GM18505 (cell line): ENCODE measurements around the gene LBHD1.
A peak's percentile ranks its signal among the peaks of the same experiment; 100 is the strongest.
"Not testable (repeated sequence)": the region's sequence is repeated elsewhere in the genome, so short reads cannot be mapped to it uniquely, and the experiment has no call there.

Source experiments
- ATAC-seq: cut with Tn5 transposase; IDR thresholded peaks from one replicate; pipeline ENCODE4 v1.9.1; 2021; ENCODE audit not compliant: unreplicated experiment
- POLR2A ChIP-seq: IDR thresholded peaks from 4 replicates; pipeline ENCODE4 v1.6.1; 2011; ENCODE audit warnings: borderline replicate concordance; ENCODE audit not compliant: insufficient read depth, insufficient read length; ENCODE audit errors: extremely low read depth

LBHD1 gene

DNA sequence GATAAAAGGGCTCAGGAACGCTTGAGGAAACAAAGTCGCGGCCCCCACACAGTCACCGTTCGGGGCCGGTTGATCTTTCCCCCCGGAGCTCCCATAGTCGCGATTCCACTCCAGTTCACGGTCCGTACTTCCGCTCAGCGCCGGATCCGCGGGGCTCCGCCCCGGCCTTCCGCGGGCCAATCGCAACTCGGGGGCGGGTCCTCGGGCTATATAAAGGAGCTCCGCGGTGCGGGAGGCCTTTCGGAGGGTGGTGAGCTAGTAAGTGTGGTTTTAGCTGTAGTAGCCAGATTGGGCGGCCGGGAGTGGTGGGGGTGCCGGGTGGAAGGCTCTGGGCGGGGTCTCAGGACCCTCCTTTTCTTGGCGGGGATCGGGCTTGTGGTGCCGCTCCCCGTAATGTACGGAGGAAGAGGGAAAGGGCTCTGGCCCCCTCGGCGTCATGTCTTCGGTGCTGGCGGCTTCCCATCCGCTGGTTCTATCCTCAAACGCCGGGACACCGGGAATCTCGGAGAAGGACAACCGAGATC is 6.9 kb downstream of the LBHD1 start, which contains the start of the genes C11orf98 and CSKMT:
Gene C11orf98, minus strand, starts transcription at position 136 of the 524 bp plus-strand sequence. Its CDS starts 41 bp downstream, at position 95.
Gene CSKMT, plus strand, starts transcription at position 238 of the 524 bp plus-strand sequence. CDS start 568 bp downstream, outside the sequence.
- TF ChIP-seq POLR2A, result peak; percentile 100
- peak; percentile 76 for ATAC-seq

DNA sequence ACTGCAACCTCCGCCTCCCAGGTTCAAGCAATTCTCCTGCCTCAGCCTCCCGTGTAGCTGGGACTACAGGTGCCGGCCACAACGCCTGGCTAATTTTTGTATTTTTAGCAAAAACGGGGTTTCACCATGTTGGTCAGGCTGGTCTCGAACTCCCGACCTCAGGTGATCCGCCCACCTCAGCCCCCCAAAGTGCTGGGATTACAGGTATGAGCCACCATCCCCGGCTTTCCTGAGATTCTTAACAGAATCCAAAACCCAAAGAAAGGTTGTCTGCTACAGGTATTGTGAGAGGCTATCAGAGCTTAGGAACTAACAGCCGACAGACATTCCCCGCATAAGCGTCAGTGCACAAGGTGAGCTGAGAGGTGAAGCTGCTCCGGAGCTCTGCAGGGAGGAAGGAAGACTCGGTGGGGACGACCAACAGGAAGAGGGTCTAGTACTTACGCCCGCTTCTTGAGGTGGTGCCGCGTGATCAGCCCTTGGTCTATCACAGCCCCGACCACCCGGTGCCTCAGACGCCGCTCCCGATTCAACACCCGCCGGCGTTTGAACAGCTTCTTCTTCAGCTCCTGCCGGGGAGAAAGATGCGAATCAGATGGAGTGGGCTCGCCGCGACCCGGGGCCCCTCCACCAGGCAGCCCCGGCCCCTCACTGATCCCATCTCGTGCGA is 7.5 kb downstream of the LBHD1 start:
- ATAC-seq, result peak; percentile 12
- no peak for TF ChIP-seq POLR2A

DNA sequence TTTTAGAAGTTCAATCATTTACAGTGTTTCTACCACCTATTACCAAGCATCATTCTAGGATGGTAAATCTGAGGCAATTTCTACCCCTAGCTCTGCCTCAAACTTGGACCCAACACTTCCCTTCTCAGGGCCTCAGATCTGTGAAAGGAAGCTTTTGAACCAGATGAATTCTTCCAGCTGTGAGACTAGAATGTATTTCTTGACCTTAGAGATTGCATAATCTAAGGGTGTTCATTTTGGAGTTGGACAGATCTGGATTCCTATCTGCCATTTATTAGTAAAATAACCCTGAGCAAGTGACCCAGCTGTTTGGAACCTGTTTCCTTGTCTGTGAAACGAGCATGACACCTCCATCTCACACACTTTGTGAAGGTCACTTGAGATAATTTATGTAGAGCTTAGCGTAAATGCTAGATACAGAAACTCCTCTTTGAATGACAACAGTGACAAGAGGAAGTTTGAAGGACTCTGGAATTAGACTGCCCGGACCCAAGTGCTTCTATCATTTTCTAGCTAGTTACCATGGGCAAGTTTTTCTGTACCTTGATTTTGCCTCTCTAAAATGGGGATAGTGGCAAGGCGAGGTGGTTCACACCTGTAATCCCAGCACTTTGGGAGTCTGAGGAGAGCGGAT is 15.2 kb downstream of the LBHD1 start:
- no peak for ATAC-seq

DNA sequence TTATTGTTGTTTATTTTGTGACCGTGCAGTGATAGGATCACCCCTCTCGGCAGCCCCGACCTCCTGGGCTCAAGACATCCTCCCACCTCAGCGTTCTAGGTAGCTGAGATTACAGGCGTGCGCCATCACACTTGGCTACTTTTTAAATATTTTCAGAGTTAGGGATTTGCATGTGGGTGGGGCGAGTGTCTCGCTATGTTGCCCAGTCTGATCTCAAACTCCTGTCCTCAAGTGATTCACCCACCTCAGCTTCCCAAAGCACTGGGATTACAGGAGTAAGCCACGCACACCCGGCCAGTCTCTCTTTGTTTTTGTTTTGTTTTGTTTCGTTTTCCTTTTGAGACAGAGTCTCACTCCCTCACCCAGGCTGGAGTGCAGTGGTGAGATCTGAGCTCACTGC is 17.8 kb downstream of the LBHD1 start:
- TF ChIP-seq POLR2A, result no peak
- ATAC-seq, result no peak

More for the DNA sequence above, 15.2 kb downstream of the LBHD1 start:
- no peak for TF ChIP-seq POLR2A

DNA sequence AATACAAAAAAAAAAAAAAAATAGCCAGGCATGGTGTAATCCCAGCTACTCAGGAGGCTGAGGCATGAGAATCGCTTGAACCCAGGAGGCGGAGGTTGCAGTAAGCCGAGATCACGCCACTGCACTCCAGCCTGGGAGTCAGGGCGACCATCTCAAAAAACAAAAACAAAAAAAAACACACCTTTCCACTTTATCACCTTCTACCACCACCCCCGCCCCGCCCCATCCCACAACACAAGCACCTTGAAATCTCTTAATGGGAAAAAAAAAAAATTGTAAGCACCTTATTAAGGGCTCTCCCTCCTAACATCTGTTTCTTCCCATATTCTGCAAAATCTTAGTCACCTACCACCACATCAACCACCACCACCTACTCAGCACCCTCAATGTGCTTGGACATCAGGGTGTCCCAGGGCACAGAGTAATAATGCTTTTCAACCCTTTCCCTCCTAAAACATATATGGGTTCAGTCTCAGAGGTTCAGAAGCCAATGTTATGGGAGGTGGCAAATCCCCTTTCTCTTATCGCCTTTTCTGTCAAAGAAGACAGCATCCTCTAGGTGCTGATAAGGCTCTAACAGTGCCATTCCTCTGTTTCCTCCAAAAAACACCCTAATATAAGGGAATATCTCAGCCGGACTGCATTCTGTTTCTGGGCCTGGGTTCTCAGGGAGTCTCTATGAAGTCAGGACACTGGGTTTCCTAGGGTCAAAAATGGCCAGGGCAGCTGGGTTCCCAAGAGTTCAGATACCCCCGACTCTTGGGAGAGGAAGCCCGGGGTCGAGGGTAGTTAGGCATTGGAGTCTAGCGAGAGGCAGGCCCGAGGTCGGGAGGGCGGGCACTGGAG is 19.7 kb downstream of the LBHD1 start:
- no peak for TF ChIP-seq POLR2A
- ATAC-seq, result no peak

DNA sequence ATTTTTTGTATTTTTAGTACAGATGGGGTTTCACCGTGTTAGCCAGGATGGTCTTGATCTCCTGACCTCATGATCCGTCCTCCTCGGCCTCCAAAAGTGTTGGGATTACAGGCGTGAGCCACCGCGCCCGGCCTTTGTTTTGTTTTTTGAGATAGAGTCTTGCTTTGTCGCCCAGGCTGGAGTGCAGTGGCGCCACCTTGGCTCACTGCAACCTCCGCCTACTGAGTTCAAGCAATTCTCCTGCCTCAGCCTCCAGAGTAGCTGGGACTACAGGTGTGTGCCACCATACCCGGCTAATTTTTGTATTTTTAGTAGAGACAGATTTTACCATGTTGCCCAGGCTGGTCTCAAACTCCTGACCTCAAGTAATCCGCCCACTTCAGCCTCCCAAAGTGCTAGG is 21.8 kb downstream of the LBHD1 start:
- not testable (repeated sequence) for ATAC-seq

DNA sequence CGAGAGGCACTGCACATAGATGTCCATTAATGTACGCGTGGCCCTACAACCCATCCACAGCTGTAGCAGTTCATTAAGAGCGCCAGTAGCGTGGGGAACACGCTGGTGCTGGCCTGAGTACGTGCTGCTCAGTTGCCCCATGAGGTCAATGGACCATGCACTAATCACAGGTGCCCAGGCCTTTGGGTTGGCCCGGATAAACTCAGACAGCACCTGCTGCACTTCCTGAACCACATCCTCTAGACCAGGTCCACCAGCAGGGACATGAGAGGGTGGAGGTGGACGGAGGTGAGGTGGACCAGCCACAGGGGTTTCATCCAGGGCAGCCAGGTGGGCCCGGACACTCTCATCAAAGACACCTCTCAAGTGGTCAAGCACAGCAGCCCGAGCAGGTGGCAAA is 22.6 kb downstream of the LBHD1 start:
- ATAC-seq, result no peak
- TF ChIP-seq POLR2A, result no peak

DNA sequence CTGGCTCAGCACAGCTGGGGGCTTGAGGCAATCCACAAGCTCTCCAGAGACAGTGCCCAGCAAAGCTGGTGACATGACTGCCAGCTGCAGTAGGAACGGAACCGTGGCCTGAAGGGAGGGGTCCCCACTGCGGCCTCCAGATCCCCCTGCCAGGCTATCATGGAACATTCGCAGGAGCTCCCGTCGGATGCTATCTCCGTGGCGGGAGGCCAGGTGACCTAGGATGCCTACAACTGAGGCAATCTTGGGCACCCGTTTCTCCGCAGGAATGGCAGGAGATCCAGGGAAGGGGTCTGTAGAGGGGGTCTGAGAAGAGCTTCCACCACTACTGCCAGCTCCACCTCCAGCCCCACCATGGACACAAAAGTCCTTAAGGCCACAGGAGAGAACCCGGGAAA is 23.1 kb downstream of the LBHD1 start:
- no peak for TF ChIP-seq POLR2A
- no peak for ATAC-seq

DNA sequence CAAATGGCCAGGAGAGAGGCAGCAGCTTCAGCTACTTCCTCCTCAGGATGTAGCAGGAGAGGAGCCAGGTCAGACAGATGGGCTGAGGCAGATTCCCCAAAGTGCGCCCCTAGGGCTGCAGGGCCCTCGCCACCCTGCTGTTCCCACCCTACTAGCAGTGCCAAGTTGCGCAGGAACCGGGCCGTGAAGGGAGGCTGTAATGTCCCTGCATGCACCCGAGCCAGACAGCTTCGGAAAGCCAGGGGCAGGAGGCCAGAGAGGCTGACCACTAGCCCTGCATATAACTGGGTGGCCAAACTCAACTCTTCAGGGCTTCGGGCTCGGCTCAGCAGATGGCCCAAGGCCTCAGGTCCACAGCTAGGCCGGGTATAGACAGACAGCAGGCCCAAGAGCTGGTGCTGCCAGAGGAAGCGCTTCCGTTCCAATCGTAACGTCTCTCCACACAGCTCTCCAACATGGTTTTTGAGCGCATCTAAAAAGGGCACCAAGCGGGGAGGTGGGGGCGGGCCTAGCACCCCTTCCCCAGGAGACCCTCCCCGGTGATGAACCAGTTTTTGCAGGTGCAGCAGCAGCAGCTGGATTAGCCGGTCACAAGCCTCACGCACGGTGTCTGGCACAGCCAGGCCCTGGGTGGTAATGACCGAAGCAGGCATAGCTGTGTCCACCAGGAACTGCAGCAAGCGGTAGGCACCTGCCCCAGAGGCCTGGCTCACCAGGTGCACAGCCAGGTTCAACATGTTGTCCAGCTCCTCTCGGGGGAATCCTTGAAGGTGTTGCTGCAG is 23.7 kb downstream of the LBHD1 start:
- TF ChIP-seq POLR2A, result no peak
- ATAC-seq, result no peak

DNA sequence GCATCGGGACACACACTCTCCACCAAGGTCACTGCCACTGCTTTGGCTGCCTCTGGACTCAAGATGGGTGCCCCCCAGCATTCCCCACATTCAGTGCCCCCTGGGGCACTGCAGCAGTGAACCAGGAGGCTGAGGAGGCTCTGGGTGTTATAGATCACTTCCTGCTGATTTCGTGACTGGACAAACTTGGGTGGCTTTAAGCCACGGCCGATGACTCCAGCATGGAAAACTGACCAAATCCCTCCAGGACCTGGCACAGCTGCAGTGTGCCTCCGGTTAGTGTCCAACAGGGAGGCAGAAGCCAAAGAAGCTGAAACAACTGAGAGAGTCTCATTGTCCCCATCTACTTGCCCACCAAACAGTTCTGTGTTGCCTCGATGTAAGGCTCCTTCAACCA is 24.5 kb downstream of the LBHD1 start:
- ATAC-seq, result no peak
- no peak for TF ChIP-seq POLR2A

DNA sequence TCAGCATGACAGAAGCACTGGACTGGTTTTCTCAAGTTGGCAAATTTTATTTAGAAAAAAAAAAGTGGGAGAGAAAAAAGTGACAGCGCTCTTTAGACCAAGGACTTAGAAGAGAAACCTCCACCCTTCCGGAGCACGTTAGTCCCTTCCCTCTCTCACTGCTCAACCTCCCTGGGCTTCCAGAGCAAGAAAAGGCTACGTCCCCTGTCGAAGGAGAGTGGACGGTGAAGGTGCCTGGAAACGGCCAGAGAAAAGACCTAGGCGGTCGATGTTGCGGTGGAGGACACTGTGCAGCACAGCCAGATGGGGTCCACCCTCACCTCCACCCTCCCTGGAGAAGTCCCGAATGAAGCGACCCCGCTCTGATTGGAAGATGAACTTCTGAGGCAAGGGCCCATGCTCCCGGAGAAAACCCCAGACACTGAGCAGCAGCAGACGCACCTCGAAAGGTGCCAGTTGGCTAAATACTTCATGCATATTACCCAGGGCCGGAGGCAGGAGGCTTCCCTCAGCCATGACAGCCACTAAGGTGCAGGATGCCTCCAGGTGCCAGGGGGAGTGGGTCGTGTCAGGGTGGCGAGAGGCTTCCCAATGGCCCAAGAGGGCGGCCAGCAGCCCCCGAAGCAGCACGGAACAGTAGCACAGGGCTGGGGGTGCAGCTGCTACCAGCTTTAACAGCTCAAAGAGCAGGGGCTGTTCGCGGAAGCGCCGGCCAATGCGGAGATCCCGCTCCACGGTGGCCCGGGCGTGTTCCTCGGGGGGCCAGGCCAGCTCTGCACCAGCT is 25.1 kb downstream of the LBHD1 start:
- TF ChIP-seq POLR2A, result no peak
- no peak for ATAC-seq
